IMR-90 (cell line): ENCODE results near the gene TP53AIP1. TPM values are rescaled to one million over a fixed set of nuclear protein-coding genes. Genes with fewer than 3 reads are reported as not detected.

Source experiments
- ATAC-seq: fragments of 200-7000 bp; cut with Tn5 transposase; 2 replicates; pipeline ENCODE4 v1.9.1; 2020; ENCODE audit warnings: low read depth, mild to moderate bottlenecking, moderate library complexity
- BruUV-seq: library from RNA; stranded (reverse); fragments of 400-500 nt; replicated peaks from 2 replicates; lab custom pipeline; 2021; lab: Mats Ljungman, UMichigan
- CTCF ChIA-PET: fragments of 300-600 bp; formaldehyde crosslinking; extraction: SDS; loops from one replicate; lab custom pipeline; 2021; ENCODE audit warnings: antibody characterized with exemption; lab: Yijun Ruan, JAX
- POLR2A ChIA-PET: fragments of 300-600 bp; sonication (Branson Sonifier 250); formaldehyde crosslinking; loops from one replicate; lab custom pipeline; 2022; ENCODE audit warnings: antibody characterized with exemption; ENCODE audit not compliant: unreplicated experiment; lab: Charles Lee
- DNase-seq: peaks from one replicate; pipeline ENCODE4 v3.0.0; 2013
- H2AFZ ChIP-seq: replicated peaks from 2 replicates; pipeline ENCODE3; 2013; ENCODE audit warnings: low read length, mild to moderate bottlenecking; ENCODE audit not compliant: poor library complexity
- H2AK5ac ChIP-seq: 2 replicates; pipeline ENCODE4 v1.6.1; 2013; ENCODE audit warnings: low read depth, low read length, inconsistent platforms
- H2AK9ac ChIP-seq: replicated peaks from 2 replicates; pipeline ENCODE3; 2013; ENCODE audit warnings: mild to moderate bottlenecking, low read depth, low read length, moderate library complexity; ENCODE audit not compliant: poor library complexity
- H2BK120ac ChIP-seq: 2 replicates; pipeline ENCODE4 v1.6.1; 2013; ENCODE audit warnings: low read depth, low read length, inconsistent platforms
- H2BK15ac ChIP-seq: 3 replicates; pipeline ENCODE4 v1.6.1; 2013; ENCODE audit warnings: low read depth, low read length, inconsistent platforms
- H2BK20ac ChIP-seq: 2 replicates; pipeline ENCODE4 v1.6.1; 2013; ENCODE audit warnings: low read depth, mild to moderate bottlenecking, inconsistent platforms, low read length, moderate library complexity
- H2BK5ac ChIP-seq: 2 replicates; pipeline ENCODE4 v1.6.1; 2013; ENCODE audit warnings: mild to moderate bottlenecking, low read depth, low read length, inconsistent platforms; ENCODE audit not compliant: poor library complexity, severe bottlenecking
- H3K14ac ChIP-seq: replicated peaks from 2 replicates; pipeline ENCODE4 v1.6.1; 2013; ENCODE audit warnings: low read depth, low read length, inconsistent platforms
- H3K18ac ChIP-seq: 2 replicates; pipeline ENCODE4 v1.6.1; 2013; ENCODE audit warnings: low read depth, low read length, control low read depth
- H3K23ac ChIP-seq: 2 replicates; pipeline ENCODE4 v1.6.1; 2013; ENCODE audit warnings: low read depth, low read length, inconsistent platforms
- H3K27ac ChIP-seq: 2 replicates; pipeline ENCODE4 v1.5.1; 2013; ENCODE audit warnings: mild to moderate bottlenecking, control low read depth, low read length; ENCODE audit not compliant: insufficient read depth
- H3K27me3 ChIP-seq: 2 replicates; pipeline ENCODE4 v1.6.1; 2013; ENCODE audit warnings: low read length; ENCODE audit not compliant: control insufficient read depth, insufficient read depth
- H3K36me3 ChIP-seq: 2 replicates; pipeline ENCODE4 v1.6.1; 2013; ENCODE audit warnings: low read length, mixed read lengths; ENCODE audit not compliant: control insufficient read depth, insufficient read depth
- H3K4ac ChIP-seq: 2 replicates; pipeline ENCODE4 v1.6.1; 2013; ENCODE audit warnings: low read depth, low read length, inconsistent platforms
- H3K4me1 ChIP-seq: 2 replicates; pipeline ENCODE4 v1.6.1; 2013; ENCODE audit warnings: low read length, mixed read lengths; ENCODE audit not compliant: control insufficient read depth, insufficient read depth
- H3K4me2 ChIP-seq: 2 replicates; pipeline ENCODE4 v1.6.1; 2013; ENCODE audit warnings: low read depth, mild to moderate bottlenecking, control low read depth, low read length, moderate library complexity
- H3K4me3 ChIP-seq: 2 replicates; pipeline ENCODE4 v1.5.1; 2013; ENCODE audit warnings: low read depth, mild to moderate bottlenecking, control low read depth, low read length, moderate library complexity; ENCODE audit not compliant: insufficient read depth
- H3K56ac ChIP-seq: 2 replicates; pipeline ENCODE4 v1.6.1; 2013; ENCODE audit warnings: low read length, inconsistent platforms; ENCODE audit not compliant: insufficient read depth; ENCODE audit errors: extremely low read depth
- H3K79me1 ChIP-seq, 2 experiments: 2 replicates each; pipeline ENCODE4 v1.6.1; 2013; ENCODE audit warnings: low read length in 2 of 2, inconsistent platforms in 1 of 2, low read depth in 1 of 2
- H3K9ac ChIP-seq: 2 replicates; pipeline ENCODE4 v1.6.1; 2013; ENCODE audit warnings: low read depth, low read length, control low read depth
- H3K9me1 ChIP-seq: 2 replicates; pipeline ENCODE4 v1.6.1; 2013; ENCODE audit warnings: low read length, inconsistent platforms; ENCODE audit not compliant: insufficient read depth
- H3K9me3 ChIP-seq: 2 replicates; pipeline ENCODE4 v1.6.1; 2013; ENCODE audit warnings: low read length; ENCODE audit not compliant: control insufficient read depth, insufficient read depth
- H4K20me1 ChIP-seq: 2 replicates; pipeline ENCODE4 v1.6.1; 2013; ENCODE audit warnings: low read length, inconsistent platforms; ENCODE audit not compliant: insufficient read depth
- H4K5ac ChIP-seq: 2 replicates; pipeline ENCODE4 v1.6.1; 2013; ENCODE audit warnings: mild to moderate bottlenecking, low read depth, low read length, control low read depth
- H4K8ac ChIP-seq, 2 experiments: 2 replicates each; pipeline ENCODE4 v1.6.1; 2013; ENCODE audit warnings: low read depth in 2 of 2, low read length in 2 of 2, control low read depth in 1 of 2, inconsistent platforms in 1 of 2
- H4K91ac ChIP-seq: 2 replicates; pipeline ENCODE4 v1.6.1; 2013; ENCODE audit warnings: low read depth, low read length, inconsistent platforms; ENCODE audit not compliant: insufficient read depth
- BHLHE40 ChIP-seq: fragments of 150-350 bp; IDR thresholded peaks from 2 replicates; pipeline ENCODE4 v1.6.1; 2016; ENCODE audit warnings: mild to moderate bottlenecking, low read depth, low read length
- CEBPB ChIP-seq: IDR thresholded peaks from 2 replicates; pipeline ENCODE4 v1.6.1; 2012; ENCODE audit warnings: low read depth, low read length, improper control_type of control experiment
- CHD1 ChIP-seq: IDR thresholded peaks from 2 replicates; pipeline ENCODE4 v1.6.1; 2012; ENCODE audit warnings: low read depth, low read length, improper control_type of control experiment
- FOS ChIP-seq: fragments of 150-350 bp; IDR thresholded peaks from 2 replicates; pipeline ENCODE4 v1.6.1; 2016; ENCODE audit warnings: low read depth, low read length
- MXI1 ChIP-seq: IDR thresholded peaks from 2 replicates; pipeline ENCODE4 v1.6.1; 2012; ENCODE audit warnings: low read depth, mild to moderate bottlenecking, low read length, moderate library complexity, borderline replicate concordance
- NFE2L2 ChIP-seq: fragments of 150-350 bp; IDR thresholded peaks from 2 replicates; pipeline ENCODE4 v1.6.1; 2016; ENCODE audit warnings: low read depth, mild to moderate bottlenecking, low read length
- POLR2A ChIP-seq: IDR thresholded peaks from 2 replicates; pipeline ENCODE4 v1.6.1; 2012; ENCODE audit warnings: mild to moderate bottlenecking, low read depth, low read length
- RAD21 ChIP-seq: IDR thresholded peaks from 2 replicates; pipeline ENCODE4 v1.6.1; 2012; ENCODE audit warnings: low read length, improper control_type of control experiment
- RCOR1 ChIP-seq: IDR thresholded peaks from 2 replicates; pipeline ENCODE4 v1.6.1; 2012; ENCODE audit warnings: mild to moderate bottlenecking, low read length, improper control_type of control experiment; ENCODE audit not compliant: insufficient replicate concordance
- RFX5 ChIP-seq: IDR thresholded peaks from 2 replicates; pipeline ENCODE4 v1.8.0; 2012; ENCODE audit warnings: low read depth, mild to moderate bottlenecking, low read length, moderate library complexity
- SMC3 ChIP-seq: fragments of 150-350 bp; IDR thresholded peaks from 2 replicates; pipeline ENCODE4 v1.6.1; 2016; ENCODE audit warnings: low read depth, mild to moderate bottlenecking, antibody characterized with exemption, low read length, moderate library complexity
- WGBS, 2 experiments: methylation state at CpG; one replicate each; pipeline versions ENCODE4 v1.1.5 to v1.1.7; 2013; ENCODE audit warnings: missing lambda C conversion rate in 2 of 2; ENCODE audit not compliant: insufficient read length in 1 of 2; ENCODE audit errors: extremely low coverage in 2 of 2; 5-methylcytosine and 5-hydroxymethylcytosine counted together
- dilution Hi-C: fragments of 300-500 bp; cut with HindIII; formaldehyde crosslinking; loops from one replicate; pipeline ENCODE4 v1.14.3; 2018; ENCODE audit warnings: low sequenced_read_pairs; ENCODE audit not compliant: unreplicated experiment
- in situ Hi-C: fragments of 300-500 bp; cut with MboI; formaldehyde crosslinking; loops from 3 replicates; pipeline ENCODE4 v1.14.3; 2019; ENCODE audit warnings: low sequenced_read_pairs, inconsistent platforms, mixed read lengths
- intact Hi-C: fragments of 100-400 bp; cut with micrococcal nuclease; formaldehyde crosslinking; loops from 2 replicates; pipeline ENCODE4 v1.10.0; 2022
- polyA plus RNA-seq, 3 experiments: library from polyadenylated mRNA; depleted of rRNA; stranded (reverse); fragments of >200 nt; gene quantifications; 2 replicates each; pipeline ENCODE4 v1.2.3, GENCODE V29; 2012; ENCODE audit warnings: low replicate concordance in 1 of 3
- total RNA-seq: library from RNA; depleted of rRNA; stranded (reverse); fragments of >200 nt; gene quantifications from 2 replicates; pipeline ENCODE4 v1.2.3, GENCODE V29; 2012
- TF ChIP-seq, protein P1 (sequence below): fragments of 150-350 bp; IDR thresholded peaks from 2 replicates; pipeline ENCODE4 v1.6.1; 2016; ENCODE audit warnings: low read depth, mild to moderate bottlenecking, low read length, moderate library complexity, borderline replicate concordance
- TF ChIP-seq, protein P2 (sequence below): fragments of 150-350 bp; IDR thresholded peaks from 2 replicates; pipeline ENCODE4 v1.6.1; 2017; ENCODE audit warnings: mild to moderate bottlenecking, antibody characterized with exemption, low read length, low read depth
- TF ChIP-seq, protein P3 (sequence below): conservative IDR thresholded peaks from 2 replicates; pipeline ENCODE4 v1.5.1; 2012; ENCODE audit warnings: mild to moderate bottlenecking, low read depth, low read length, improper control_type of control experiment

The TP53AIP1 gene
- total and polyA plus RNA-seq, 2 of the 4 experiments (the other 2 are of a cell fraction): not detected

DNA sequence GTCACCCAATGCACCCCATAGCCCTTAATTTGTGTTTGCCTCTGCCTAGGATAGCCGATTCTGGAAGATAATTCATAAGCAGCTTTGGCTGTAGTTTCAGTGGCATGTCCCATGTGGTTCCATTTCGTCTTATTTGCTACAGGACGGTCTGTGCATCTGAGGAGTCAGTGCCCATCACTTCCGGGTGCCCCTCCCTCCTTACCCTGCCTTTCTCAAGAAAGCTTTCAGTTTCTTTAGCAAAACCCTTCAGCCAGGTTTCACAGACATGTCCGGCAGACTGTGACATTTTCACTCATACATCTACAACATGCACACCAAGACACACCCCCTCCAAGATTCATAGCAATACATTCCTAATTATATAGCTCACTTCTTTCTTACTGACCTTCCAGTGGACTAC, 14.3 kb downstream of the TP53AIP1 start:
- in situ Hi-C loops: no loop called here

More for the DNA sequence above, 14.3 kb downstream of the TP53AIP1 start:
- no peak overlapping the region for H2AK5ac ChIP-seq
- no peak overlapping the region for H3K9ac ChIP-seq
- peaks cover 28% of the 10 kb centered on the region for H3K27me3 ChIP-seq
- peak; percentile 24 for DNase-seq
- H3K23ac ChIP-seq: no peak overlapping the region
- dilution Hi-C loops (no loop called here), intact Hi-C loops (no loop called here)
- no peak overlapping the region for H3K4me3 ChIP-seq
- no peak overlapping the region for H2BK120ac ChIP-seq
- no peaks in the 10 kb centered on the region for H4K20me1 ChIP-seq
- peak; percentile 31 for ATAC-seq
- H2BK20ac ChIP-seq: no peak overlapping the region
- WGBS, 2 experiments: 59% methylated on average over 4 of the region's 5 CpGs; no CpG with 5 or more reads in 1 of the 2 experiments
- peak overlapping the region; percentile 1; the same call in 1 of the 2 replicates for H3K4me2 ChIP-seq
- H3K4ac ChIP-seq: no peak overlapping the region
- H4K91ac ChIP-seq: no peak overlapping the region
- H3K56ac ChIP-seq: no peak overlapping the region
- no peak overlapping the region for H3K18ac ChIP-seq
- no peaks in the 10 kb centered on the region for H3K36me3 ChIP-seq
- no peak overlapping the region for H2BK15ac ChIP-seq
- no peak overlapping the region for H3K27ac ChIP-seq
- no peak overlapping the region for H4K8ac ChIP-seq
- H3K9me3 ChIP-seq: no peaks in the 10 kb centered on the region
- H2AK9ac ChIP-seq: no peak overlapping the region
- no peak overlapping the region for H4K5ac ChIP-seq
- TF ChIP-seq SMC3 (no peak), RAD21 (no peak), RCOR1 (no peak), MXI1 (no peak), FOS (no peak), NFE2L2 (no peak), BHLHE40 (no peak), CHD1 (no peak), POLR2A (no peak), RFX5 (no peak), CEBPB (no peak)
- TF ChIP-seq, protein P1, sequence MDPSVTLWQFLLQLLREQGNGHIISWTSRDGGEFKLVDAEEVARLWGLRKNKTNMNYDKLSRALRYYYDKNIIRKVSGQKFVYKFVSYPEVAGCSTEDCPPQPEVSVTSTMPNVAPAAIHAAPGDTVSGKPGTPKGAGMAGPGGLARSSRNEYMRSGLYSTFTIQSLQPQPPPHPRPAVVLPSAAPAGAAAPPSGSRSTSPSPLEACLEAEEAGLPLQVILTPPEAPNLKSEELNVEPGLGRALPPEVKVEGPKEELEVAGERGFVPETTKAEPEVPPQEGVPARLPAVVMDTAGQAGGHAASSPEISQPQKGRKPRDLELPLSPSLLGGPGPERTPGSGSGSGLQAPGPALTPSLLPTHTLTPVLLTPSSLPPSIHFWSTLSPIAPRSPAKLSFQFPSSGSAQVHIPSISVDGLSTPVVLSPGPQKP: no peak
- TF ChIP-seq, protein P2, sequence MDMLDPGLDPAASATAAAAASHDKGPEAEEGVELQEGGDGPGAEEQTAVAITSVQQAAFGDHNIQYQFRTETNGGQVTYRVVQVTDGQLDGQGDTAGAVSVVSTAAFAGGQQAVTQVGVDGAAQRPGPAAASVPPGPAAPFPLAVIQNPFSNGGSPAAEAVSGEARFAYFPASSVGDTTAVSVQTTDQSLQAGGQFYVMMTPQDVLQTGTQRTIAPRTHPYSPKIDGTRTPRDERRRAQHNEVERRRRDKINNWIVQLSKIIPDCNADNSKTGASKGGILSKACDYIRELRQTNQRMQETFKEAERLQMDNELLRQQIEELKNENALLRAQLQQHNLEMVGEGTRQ: no peak
- TF ChIP-seq, protein P3, sequence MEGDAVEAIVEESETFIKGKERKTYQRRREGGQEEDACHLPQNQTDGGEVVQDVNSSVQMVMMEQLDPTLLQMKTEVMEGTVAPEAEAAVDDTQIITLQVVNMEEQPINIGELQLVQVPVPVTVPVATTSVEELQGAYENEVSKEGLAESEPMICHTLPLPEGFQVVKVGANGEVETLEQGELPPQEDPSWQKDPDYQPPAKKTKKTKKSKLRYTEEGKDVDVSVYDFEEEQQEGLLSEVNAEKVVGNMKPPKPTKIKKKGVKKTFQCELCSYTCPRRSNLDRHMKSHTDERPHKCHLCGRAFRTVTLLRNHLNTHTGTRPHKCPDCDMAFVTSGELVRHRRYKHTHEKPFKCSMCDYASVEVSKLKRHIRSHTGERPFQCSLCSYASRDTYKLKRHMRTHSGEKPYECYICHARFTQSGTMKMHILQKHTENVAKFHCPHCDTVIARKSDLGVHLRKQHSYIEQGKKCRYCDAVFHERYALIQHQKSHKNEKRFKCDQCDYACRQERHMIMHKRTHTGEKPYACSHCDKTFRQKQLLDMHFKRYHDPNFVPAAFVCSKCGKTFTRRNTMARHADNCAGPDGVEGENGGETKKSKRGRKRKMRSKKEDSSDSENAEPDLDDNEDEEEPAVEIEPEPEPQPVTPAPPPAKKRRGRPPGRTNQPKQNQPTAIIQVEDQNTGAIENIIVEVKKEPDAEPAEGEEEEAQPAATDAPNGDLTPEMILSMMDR: no peak
- no peak overlapping the region for H2BK5ac ChIP-seq
- no peaks in the 10 kb centered on the region for H3K79me1 ChIP-seq
- BruUV-seq: no TSS peak
- H3K14ac ChIP-seq: no peak overlapping the region
- peaks cover 3% of the 10 kb centered on the region; the same call in 1 of the 2 replicates for H3K4me1 ChIP-seq
- ChIA-PET CTCF (interaction anchor here (0.5 to 1.0 kb wide), 2 partner anchors 23 to 218 kb away, joined by 3 read pairs; no protein-coding TSS in a partner anchor), POLR2A (no interaction called here)
- peak overlapping the region; percentile 2 for H2AFZ ChIP-seq
- no peaks in the 10 kb centered on the region for H3K9me1 ChIP-seq
